ENCODE results near the gene HMGXB3.

The HMGXB3 gene

DNA sequence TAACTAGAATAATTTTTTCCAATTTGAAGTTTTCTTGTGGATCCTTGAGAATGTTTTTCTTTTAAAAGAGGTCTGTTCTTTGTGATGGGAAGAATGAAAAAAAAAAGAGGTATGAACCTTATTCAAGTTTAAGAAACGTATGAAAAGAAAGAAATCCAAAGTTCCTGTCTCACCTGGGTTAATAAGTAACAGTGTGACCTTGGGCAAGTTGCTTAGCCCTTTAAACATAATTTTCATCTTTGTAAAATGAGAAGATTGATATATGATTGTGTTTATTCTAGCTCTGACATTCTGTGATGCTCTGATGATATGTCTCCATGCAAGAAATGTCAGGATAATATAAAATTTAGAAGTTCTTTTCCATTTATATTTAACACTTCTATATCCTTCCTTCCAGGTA is 20.6 kb upstream of the HMGXB3 start:
- no peak for DNase-seq

DNA sequence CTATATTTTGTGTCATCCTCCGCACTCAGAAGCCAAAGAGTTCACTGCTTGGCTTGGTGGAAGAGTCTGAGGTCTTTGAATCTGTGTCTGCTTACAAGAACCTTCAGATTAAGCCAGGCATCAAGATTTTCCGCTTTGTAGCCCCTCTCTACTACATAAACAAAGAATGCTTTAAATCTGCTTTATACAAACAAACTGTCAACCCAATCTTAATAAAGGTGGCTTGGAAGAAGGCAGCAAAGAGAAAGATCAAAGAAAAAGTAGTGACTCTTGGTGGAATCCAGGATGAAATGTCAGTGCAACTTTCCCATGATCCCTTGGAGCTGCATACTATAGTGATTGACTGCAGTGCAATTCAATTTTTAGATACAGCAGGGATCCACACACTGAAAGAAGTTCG is 19.3 kb upstream of the HMGXB3 start:
- no peak for DNase-seq

DNA sequence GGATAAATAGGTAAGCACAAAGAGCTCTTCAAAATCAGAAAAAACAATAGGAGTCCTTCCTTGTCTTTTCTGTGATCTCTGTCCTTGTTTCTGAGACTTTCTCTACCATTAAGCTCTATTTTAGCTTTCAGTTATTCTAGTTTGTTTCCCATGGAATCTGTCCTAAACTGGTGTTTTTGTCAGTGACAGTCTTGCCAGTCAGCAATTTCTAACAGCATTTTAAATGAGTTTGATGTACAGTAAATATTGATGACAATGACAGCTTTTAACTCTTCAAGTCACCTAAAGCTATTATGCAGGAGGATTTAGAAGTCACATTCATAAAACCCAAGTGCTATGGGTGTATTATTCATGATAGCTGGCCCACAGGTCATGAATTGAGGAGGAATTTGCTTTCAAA is 18.0 kb upstream of the HMGXB3 start:
- DNase-seq = no peak

DNA sequence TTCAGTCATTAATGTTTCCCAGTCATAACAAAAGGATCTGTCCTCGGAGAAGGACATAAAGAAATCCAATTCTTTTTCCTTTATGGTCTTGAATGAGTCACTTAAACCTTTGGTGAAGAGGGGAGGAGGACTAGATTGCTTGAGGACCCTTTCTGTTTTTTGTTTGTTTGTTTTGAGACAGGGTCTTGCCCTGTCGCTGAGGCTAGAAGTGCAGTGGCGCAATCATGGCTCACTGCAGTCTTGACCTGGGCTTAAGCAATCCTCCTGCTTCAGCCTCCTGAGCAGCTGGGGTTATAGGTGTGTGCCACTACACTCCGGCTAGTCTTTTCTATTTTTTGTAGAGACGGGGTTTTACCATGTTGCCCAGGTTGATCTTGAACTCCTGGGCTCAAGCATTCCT is 12.4 kb upstream of the HMGXB3 start:
- no peak for DNase-seq

DNA sequence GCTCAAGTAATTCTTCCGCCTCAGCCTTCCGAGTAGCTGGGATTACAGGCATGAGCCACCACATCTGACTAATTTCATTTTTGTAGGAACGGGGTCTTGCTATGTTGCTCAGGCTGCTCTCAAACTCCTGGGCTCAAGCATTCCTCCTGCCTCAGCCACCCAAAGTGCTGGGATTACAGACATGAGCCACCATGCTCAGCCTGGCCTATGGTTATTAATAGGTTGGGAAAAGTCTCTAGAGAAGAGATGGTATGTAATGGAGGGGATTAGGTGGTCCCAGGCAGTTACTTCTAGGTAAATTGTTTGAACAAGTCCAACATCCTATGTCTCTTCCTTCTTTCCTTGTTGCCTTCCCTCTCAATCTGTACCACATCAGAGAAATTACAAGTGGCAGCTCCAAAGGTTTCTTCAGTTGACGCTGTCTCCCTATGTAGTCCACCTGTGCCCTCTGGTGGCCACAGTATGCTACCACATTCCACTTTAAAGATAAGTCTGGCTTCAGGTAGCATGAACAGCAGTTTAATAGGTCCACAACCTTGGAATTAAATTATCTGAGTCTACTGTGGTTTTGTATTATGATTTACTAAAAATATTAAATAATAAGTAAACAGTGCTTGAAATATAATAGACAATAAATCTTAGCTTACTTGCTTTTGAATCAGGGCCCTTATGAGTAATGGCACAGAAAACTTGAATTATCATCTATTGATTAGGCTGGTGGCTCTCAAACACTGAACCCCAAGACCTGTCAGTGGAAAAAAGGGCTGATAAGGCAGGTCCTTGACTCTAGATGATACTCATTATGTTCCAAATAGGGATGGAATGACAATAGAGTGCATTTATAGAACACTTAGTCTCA is 9.8 kb upstream of the HMGXB3 start:
- DNase-seq = peak; percentile 31

DNA sequence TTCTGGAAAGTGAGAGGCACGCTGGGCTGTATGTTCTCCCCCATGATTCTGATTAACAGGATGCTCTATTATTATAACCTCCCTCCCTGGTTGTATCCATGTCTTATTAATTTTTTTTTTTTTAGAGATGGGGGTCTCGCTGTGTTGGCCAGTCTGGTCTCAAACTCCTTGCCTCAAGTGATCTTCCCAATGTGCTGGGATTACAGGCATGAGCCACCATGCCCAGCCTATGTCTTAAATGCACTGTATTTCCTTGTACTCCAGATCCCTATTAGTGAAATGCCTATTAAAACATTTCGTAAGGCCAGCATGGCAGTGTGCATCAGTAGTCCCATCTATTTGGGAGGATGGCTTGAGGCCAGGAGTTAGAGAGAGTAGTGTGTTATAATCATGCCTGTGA is 7.1 kb upstream of the HMGXB3 start:
- no peak for DNase-seq

DNA sequence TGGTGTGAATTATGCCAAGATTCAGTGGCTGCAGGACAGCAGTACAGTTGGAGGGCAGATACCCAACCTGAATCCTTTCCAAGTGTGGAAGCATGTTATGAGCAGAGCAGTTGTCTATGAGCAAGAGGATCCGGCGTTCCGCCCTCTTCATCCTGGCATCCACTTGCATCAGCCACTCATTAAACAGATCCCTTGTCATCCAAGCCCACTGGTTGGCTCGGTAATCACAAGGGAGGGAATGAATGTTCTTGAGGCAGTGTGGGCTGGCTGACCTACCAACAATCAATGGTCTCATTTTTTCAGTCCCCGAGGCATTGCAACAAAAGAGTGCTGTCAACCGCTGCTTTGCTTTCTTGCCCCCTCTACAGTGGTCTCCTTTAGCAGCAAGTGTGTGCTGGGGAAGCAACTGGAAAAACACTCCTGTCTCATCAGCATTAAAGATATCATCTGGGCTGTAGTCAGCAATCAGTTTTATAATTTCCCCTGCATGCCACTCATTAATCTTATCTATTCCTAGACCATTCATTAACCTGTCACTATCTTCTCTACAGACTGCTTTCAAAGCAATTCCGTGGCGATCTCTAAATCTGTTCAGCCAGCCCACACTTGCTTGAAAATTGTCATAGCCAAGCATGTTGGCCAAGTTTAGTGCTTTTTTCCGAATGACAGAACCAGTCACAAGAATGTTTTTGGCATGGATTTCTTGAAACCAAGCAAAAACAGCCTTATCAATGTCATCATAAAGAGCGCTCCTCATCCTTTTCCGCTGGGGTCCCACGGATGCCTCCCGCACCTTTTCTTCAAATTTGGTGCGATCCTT is 4.9 kb upstream of the HMGXB3 start:
- no peak for DNase-seq

DNA sequence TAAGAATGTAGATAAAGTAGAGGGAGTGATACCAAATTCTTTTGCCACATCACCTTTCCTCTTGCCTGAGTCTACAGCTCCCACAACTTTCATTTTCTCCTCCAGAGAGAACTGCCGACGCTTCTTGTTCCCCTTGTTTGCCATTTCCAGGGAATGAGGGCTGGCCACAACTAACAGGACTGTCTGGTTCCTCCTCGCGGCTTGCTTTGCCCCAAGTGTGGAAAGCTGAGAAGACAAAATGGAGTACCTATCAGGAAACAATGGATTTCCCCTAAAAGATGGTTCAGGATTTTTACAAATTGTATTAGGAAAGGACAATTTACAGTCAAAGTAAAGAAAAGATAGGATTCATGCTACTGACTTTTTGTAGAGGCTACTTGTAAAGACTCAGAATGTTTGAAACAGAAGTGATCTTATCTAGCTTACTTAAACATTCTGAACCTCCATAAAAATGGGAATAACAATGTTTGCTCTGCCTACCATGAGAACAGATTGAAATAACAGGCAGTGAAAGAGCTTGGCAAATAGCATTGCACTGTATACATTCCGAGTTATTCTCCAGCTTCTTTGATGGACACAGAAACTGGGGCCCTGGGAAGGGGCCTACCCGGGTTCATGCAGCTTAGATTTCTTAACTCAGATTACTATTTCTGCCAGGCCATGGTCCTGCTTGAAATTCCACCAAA is 4.2 kb upstream of the HMGXB3 start:
- DNase-seq = no peak

DNA sequence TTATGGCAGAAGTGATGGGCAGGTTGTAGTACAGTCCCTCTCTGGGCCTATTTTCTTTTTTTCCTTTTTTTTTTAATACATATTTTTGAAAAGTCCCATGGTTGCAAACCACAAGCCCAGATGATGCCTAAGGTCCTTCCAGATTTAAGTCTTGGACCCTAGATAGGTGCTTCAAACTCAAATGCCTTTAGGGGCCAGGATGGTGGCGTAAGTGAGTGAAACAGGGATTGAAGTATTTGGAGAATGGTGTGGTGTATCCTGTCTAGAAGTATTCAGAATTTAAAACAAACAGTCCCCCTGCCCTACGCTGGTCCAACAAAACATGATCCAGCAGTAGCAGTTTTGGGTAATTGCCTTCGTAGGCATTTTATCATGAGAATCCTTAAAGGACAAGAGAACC is 2.3 kb upstream of the HMGXB3 start:
- no peak for DNase-seq

DNA sequence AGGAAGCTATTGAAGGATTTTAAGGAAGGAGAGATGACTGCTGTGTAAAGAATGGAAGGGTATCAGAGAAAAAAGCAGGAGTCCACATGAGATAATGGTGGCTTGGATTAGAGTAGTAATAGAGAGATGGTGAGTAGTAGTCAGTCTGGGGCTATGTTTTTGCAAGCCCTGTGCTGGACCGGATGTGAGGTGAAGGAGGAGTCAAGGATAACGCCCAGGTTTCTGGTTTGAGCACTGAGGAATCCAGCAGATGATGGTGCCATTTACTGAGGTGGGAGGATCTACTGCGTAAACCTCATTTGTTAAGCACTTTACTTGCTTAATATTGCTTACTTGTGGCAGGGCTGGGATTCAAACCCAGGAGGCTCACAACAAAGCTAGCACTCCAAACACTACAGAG is 1.2 kb upstream of the HMGXB3 start:
- DNase-seq = no peak

DNA sequence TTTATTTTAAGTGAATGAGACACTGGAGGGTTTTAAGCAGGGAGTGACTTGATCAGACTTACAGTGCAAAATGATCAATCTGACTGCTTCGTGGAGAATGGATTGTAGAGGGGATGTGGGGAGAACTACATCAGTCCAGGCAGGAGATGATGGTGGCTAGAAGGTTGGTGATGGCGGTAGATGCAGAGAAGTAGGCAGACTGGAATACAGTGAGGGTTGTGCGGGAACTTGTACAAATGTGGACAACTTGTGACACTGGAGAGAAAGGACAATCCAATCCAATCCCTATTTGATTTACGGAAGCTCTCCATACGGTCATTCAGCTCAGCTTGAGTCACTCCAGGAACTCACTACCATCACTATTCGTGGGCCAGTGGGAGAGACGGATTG is 678 bp upstream of the HMGXB3 start:
- no peak for DNase-seq

DNA sequence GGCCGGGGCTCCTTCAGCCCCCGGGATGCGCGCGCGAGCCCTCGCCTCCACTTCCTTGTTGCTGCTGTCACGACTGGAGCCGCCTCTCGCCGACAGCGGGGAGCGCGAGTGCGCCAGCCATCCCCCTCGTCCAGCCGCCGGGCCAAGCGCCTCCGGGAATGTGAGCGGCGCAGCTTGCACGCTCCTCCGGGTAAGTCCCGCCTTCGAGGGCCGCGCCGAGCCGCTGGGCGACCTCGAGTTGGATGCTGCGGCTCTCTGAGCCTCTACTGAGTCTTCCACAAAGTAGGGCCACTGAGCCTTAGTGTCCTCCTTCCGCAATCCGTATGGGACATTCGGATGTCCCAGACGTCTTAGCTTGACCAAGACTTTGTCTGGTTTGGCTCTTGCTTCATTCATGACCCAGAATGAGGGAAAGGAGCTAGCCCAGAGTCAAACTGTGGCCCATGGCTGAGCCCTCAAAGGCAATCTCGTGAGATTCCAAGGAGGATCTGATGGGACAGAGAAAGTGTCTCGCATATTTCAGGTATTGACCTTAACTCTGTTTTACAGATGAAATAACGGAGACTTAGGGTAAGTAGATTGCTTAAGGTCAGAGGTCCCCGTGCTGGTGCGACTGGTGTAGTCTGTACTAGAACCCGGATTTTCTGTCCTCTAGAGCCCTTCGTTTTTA is 586 bp downstream of the HMGXB3 start:
- no peak for DNase-seq

DNA sequence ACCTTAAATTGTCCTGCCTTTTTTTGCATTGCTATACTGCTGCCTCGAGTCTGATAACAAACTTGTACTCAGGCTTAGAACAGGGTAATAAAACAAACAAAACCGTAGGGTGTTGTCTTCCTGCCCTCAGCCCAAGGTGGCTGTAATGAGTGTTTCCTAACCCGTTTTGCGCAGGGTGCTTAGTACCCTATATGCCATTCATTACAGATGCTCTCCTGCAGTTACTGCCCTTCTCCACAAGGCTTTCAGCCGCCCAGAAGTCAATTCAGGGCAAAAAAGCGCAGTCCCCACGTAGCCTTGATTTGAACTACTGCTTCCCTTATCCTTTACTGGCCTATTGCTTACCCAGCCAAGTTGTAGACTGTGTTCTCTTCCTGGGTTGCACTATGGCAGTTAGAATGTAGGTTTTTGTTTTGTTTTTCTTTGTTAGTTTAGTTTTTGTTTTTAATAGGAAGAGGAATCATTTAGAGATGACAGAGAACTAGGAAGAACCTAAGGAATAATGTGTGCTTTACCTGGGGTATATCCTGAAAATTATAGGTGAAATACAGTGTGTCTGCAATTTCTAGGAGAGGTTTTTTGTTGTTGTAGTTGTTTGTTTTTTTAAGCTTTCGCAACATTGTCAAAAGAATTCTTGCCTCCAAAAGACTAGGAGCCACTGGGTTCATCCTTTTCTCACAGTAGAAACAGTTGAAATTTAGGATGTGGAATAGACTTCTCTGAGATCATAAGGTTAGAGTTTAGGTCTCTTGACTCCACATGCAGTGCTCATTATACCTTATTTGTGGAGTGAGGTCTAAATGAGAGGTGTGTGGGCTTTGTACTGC is 1.3 kb downstream of the HMGXB3 start:
- DNase-seq = no peak

DNA sequence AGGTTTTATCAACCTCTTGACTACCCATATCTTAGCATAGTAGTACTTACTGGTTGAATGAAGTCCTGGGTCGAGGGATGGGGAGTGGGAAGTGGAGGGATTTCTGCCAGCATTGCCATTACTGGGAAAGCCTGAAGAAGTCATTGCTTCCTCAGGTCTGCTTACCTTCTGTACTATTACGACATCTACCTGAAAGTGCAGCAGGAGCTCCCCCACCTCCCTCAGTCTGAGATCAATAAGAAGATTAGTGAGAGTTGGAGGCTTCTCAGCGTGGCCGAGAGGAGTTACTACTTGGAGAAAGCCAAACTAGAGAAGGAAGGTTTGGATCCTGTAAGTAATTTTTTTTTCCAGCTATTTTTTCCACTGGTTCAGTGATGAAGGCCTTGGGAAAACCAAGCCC is 5.8 kb downstream of the HMGXB3 start:
- DNase-seq = no peak

DNA sequence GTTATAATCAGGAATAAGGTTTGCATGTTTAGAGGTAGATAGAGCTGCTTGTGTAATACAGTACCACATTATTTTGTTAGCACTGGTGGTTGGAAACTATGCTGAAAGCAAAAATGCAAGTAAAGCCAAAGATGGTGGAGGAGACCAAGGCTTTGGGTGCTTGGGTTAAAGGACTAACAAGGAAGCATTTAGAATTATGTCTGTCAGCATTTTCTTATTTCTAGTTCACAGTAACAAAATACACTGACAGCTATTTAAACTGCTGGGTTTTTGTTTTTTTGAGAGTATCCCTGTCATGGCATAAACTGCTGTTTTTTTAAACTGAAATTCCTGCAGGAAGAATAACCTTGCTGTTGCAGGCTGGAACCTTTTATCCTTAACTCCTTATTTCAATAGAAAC is 6.5 kb downstream of the HMGXB3 start:
- no peak for DNase-seq

DNA sequence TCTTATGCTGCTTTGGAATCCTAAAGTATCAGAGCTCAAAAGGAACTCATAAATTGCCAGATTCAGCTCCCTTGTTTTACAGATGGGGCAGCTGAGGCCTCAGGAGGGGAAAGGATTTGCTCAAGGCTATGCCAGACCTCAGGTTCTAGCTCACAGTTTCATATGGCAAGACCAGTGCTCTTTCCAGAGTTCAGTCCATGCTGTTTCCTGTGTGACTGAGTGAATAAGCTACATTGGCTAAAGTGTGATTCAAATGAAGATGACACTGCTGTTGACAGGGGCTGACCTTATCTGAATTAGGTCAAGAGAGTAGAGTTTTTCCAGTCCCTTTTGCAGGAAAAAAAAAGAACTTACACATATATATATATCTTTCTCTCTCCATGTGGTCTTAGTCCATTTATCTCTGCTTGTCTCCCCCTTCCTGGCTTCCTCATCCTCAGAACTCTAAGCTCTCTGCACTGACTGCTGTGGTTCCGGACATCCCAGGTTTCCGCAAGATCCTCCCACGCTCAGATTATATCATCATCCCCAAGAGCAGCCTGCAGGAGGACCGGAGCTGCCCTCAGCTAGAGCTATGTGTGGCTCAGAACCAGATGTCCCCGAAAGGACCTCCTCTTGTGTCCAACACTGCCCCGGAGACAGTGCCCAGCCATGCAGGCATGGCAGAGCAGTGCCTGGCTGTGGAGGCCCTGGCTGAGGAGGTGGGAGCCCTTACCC is 9.3 kb downstream of the HMGXB3 start:
- no peak for DNase-seq

DNA sequence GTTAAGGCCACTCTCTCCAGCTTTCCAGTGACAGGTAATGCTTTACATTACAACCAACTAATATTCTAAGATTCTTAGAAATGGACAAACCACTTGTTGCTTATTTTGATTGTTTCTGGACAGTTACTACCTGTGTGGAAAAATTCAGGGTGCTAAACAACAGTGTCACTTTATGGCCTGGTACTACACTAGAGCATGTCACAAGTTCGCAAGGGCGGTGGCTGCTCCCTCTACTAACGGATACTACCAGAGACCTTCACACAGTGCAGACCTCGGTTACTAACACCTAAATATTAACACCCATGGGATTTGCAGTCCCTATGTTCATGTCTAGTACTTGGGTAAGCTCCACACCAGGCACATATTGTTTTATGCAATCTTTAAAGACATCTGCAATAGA is 13.4 kb downstream of the HMGXB3 start:
- no peak for DNase-seq

DNA sequence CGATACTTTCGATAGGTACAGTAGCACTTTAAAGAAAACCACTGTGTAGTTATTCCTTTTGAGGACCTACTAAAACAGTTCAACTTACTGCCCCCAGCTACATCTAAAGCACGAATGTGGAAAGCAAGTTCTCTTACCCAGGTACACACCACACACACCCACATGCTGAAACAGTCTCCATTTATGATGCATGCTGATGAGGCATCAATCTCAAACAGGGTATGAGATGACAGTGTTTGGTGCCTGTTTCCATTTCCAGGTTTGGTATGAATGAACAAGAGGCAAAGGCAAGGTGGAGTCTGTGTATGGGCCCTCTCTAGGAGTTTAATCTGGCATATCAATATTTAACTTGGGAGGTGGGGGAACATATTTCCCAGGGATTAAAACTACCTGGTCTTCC is 13.9 kb downstream of the HMGXB3 start:
- no peak for DNase-seq

DNA sequence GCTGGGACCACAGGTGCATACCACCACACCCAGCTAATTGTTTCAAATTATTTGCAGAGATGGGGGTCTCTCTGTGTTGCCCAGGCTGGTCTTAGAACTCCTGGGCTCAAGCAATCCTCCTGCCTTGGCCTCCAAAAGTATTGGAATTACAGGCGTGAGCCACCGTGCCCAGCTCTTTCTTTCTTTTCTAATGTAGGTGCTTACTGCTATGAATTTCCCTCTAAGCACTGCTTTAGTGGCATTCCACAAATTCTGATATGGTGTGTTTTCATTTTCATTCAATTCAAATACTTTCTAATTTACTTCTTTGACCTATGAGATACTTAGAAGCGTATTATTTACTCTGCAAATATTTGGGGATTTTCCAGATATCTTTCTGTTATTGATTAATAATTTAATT is 14.9 kb downstream of the HMGXB3 start:
- no peak for DNase-seq

DNA sequence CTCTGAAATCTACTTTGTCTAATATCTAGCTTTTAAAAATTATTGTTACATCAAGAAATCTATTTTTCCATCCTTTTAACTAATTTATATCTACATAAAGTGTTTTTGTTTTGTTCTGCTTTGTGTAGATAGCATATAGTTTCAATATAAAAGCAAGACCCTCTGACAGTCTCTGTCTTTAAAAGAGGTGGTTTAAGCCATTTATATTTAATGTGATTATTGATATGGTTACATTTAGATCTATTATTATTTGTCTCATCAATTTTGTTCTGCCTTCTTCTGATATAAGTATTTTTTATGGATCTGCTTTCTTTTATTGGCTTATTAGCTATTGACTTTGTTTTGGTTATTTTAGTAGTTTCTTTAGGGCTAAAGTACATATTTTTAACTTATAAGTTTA is 16.0 kb downstream of the HMGXB3 start:
- DNase-seq = no peak

Measured in right kidney (tissue), 1 donor.